Measurements from ENCODE around the gene ATXN1. TPM values are rescaled to one million over a fixed set of nuclear protein-coding genes. Genes with fewer than 3 reads are reported as not detected.

The ATXN1 gene
- total RNA-seq, 1 donor from 2014 or later = 6.1 TPM

- no peak for DNase-seq (ENCODE audit: low read depth)
- TF ChIP-seq, protein P1, sequence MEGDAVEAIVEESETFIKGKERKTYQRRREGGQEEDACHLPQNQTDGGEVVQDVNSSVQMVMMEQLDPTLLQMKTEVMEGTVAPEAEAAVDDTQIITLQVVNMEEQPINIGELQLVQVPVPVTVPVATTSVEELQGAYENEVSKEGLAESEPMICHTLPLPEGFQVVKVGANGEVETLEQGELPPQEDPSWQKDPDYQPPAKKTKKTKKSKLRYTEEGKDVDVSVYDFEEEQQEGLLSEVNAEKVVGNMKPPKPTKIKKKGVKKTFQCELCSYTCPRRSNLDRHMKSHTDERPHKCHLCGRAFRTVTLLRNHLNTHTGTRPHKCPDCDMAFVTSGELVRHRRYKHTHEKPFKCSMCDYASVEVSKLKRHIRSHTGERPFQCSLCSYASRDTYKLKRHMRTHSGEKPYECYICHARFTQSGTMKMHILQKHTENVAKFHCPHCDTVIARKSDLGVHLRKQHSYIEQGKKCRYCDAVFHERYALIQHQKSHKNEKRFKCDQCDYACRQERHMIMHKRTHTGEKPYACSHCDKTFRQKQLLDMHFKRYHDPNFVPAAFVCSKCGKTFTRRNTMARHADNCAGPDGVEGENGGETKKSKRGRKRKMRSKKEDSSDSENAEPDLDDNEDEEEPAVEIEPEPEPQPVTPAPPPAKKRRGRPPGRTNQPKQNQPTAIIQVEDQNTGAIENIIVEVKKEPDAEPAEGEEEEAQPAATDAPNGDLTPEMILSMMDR (conservative IDR thresholded peaks at IDR 0.05; ENCODE audit: low read depth, low read length) = no peak
- H3K4me3 ChIP-seq (ENCODE audit: low read depth, low read length) = no peak overlapping the region
These were observed 385.4 kb downstream of the ATXN1 start for GRCh38 chr6:16375843-16376242.

DNA sequence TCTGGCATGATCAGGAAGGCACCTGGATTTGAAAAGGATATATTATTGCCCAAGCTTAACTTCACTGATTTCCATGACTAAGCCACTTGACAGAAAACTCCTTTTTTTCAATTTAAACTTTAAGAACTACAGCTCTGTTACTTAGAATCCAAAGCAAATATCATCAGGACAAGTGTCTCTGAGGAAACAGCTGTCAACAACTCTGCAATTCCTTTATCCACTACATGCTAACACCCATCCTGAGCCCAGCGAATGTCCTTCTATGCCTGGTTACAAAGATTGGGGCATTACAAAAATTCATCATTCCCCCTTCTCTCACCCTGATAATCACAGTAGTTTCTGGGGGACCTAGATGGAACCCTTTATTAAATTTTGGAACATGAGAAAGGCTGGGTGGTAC, 386.1 kb downstream of the ATXN1 start:
- TF ChIP-seq, protein P1 (conservative IDR thresholded peaks at IDR 0.05; ENCODE audit: low read depth, low read length) = no peak
- DNase-seq (ENCODE audit: low read depth) = no peak
- H3K4me3 ChIP-seq (ENCODE audit: low read depth, low read length) = no peak overlapping the region

GRCh38 chr6:16374461-16375200, 386.6 kb downstream of the ATXN1 start:
- DNase-seq (ENCODE audit: low read depth) = no peak
- TF ChIP-seq, protein P1 (conservative IDR thresholded peaks at IDR 0.05; ENCODE audit: low read depth, low read length) = no peak
- H3K4me3 ChIP-seq (ENCODE audit: low read depth, low read length) = no peak overlapping the region

DNA sequence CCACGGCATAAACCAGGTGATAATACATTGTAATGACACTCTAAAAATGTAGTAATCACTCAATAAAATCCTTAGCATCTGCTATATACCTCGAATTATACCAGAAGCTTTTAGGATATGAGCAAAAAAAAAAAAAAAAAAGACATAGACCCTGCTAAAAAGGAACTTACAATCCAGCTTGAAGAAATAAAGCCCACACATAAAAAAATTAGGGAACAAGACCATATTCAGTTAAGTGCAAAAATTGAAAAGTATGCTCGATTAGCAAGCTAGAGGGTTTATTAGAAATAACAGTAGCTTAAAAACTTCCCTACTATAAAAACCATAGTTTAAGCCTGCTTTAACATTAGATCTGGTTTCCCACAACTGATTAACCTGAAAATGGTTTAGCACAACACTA, 387.2 kb downstream of the ATXN1 start:
- TF ChIP-seq, protein P1 (conservative IDR thresholded peaks at IDR 0.05; ENCODE audit: low read depth, low read length) = no peak
- no peak for DNase-seq (ENCODE audit: low read depth)
- H3K4me3 ChIP-seq (ENCODE audit: low read depth, low read length) = no peak overlapping the region

- H3K4me3 ChIP-seq (ENCODE audit: low read depth, low read length) = no peak overlapping the region
- TF ChIP-seq, protein P1 (conservative IDR thresholded peaks at IDR 0.05; ENCODE audit: low read depth, low read length) = no peak
- no peak for DNase-seq (ENCODE audit: low read depth)
These were observed 389.1 kb downstream of the ATXN1 start for GRCh38 chr6:16372029-16372776.

- DNase-seq (ENCODE audit: low read depth) = no peak
- TF ChIP-seq, protein P1 (conservative IDR thresholded peaks at IDR 0.05; ENCODE audit: low read depth, low read length) = no peak
- H3K4me3 ChIP-seq (ENCODE audit: low read depth, low read length) = no peak overlapping the region
These were observed 389.9 kb downstream of the ATXN1 start for GRCh38 chr6:16371401-16371800.

All from epithelial cell of proximal tubule (primary cell).